ENCODE measurements around the gene LSAMP. TPM values are rescaled to one million over a fixed set of nuclear protein-coding genes. Genes with fewer than 3 reads are reported as not detected.

LSAMP gene
- total RNA-seq, 2 donors from 2014 or later: 1.9 to 5.4 TPM

DNA sequence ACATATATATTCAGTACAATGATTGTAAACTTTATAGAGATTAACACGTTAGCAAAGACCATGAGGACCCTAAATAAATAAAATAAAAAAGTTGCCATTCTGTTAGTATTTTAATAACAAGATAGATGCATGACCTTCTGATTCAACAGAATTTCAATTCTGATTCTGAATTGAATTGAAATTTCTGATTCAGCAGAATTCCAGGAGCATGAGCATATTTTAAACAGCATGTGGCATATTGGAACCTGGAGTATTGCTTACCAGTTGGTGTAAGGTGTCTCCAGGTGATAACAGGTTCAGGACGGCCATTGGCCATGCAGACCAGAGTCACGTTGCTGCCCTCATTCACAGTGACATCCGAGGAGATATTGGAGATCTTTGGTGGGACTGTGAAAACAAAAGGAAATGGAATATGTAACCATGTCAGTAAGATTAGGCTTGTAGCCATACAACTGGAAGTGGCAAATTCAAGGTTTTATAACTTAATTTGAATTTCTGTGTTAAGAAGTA, 426.0 kb downstream of the LSAMP start:
- ATAC-seq (ENCODE audit: insufficient number of reproducible peaks, low FRiP score, low read depth) (no peak), DNase-seq (ENCODE audit: low spot score) (no peak)
- Histone ChIP-seq H3K36me3 (no peaks in the 10 kb centered on the region), H3K27ac (no peak overlapping the region), H3K4me3 (no peak overlapping the region), H3K9me3 (no peaks in the 10 kb centered on the region), H3K4me1 (ENCODE audit: control insufficient read depth in 1 of 2, low read depth in 2 of 2) (no peaks in the 10 kb centered on the region), H3K27me3 (replicated peaks; ENCODE audit: insufficient read depth) (no peaks in the 10 kb centered on the region)
- TF ChIP-seq, protein P1, sequence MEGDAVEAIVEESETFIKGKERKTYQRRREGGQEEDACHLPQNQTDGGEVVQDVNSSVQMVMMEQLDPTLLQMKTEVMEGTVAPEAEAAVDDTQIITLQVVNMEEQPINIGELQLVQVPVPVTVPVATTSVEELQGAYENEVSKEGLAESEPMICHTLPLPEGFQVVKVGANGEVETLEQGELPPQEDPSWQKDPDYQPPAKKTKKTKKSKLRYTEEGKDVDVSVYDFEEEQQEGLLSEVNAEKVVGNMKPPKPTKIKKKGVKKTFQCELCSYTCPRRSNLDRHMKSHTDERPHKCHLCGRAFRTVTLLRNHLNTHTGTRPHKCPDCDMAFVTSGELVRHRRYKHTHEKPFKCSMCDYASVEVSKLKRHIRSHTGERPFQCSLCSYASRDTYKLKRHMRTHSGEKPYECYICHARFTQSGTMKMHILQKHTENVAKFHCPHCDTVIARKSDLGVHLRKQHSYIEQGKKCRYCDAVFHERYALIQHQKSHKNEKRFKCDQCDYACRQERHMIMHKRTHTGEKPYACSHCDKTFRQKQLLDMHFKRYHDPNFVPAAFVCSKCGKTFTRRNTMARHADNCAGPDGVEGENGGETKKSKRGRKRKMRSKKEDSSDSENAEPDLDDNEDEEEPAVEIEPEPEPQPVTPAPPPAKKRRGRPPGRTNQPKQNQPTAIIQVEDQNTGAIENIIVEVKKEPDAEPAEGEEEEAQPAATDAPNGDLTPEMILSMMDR (IDR thresholded peaks at IDR 0.05): no peak

DNA sequence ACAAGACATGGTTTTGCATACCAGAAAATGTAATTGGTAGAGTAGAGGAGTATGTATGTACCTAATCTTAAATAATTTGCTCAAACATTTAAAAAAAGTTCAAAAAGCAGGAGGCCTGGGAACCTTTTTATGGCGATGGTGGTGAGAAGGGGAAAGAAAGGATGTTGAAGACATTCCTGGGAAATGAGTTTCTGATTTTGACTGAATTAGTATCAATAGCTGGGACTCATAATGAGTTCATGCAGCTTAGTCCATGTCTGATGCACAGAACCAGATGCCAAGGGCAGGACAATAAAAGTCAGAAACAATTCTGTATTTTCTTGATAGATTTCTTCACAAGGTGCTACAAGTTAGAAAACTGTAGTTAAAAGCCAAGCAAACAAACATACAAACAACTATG, 426.6 kb downstream of the LSAMP start:
- DNase-seq (ENCODE audit: low spot score): no peak
- H3K27me3 ChIP-seq (replicated peaks; ENCODE audit: insufficient read depth): no peaks in the 10 kb centered on the region
- H3K9me3 ChIP-seq: no peaks in the 10 kb centered on the region
- TF ChIP-seq, protein P1 (IDR thresholded peaks at IDR 0.05): no peak
- H3K36me3 ChIP-seq: no peaks in the 10 kb centered on the region
- H3K27ac ChIP-seq: no peak overlapping the region
- H3K4me3 ChIP-seq: no peak overlapping the region
- ATAC-seq (ENCODE audit: insufficient number of reproducible peaks, low FRiP score, low read depth): no peak
- H3K4me1 ChIP-seq (ENCODE audit: control insufficient read depth in 1 of 2, low read depth in 2 of 2): no peaks in the 10 kb centered on the region

DNA sequence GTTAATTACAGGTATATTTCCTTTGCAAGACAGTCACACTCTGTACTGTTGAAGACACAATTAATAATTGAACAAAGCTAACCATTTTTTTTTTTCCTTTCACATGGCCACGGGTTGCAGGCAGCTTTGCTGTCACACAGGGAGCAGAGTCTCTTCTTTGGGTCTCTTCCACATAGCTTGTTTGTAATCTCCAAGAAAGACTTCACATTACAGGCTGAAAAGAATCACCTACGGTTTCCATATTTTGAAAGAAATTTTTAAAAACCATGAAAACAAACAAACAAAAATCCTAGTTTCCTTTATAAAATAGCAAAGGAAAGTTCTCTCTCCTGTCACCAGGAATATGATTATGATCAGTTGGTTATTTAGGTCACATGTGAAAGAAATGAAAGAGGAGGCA, 429.4 kb downstream of the LSAMP start:
- H3K4me3 ChIP-seq: no peak overlapping the region
- ATAC-seq (ENCODE audit: insufficient number of reproducible peaks, low FRiP score, low read depth): no peak

DNA sequence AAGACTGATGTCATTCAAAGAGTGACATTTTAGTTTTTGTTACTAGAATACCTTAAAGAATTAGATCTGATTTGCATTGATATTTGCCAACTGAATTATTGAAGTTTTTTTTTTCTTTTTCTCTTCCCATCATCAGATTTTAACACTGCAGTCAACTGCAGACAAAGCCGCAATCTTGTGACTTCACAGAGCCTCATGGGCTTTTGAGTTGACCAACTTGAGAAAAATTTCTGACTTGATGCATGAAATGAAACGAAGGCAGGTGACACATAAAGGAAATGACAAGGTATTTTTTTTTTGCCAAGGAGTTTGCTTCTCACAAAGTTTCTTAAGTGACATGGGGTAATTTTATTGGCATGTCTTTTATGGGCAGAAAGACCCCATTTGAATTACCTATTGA, 438.3 kb downstream of the LSAMP start:
- Histone ChIP-seq H3K4me1 (ENCODE audit: control insufficient read depth in 1 of 2, low read depth in 2 of 2) (no peaks in the 10 kb centered on the region), H3K36me3 (no peaks in the 10 kb centered on the region), H3K27me3 (replicated peaks; ENCODE audit: insufficient read depth) (no peaks in the 10 kb centered on the region), H3K9me3 (no peaks in the 10 kb centered on the region), H3K27ac (no peak overlapping the region), H3K4me3 (no peak overlapping the region)
- TF ChIP-seq, protein P1 (IDR thresholded peaks at IDR 0.05): no peak
- DNase-seq (ENCODE audit: low spot score) (no peak), ATAC-seq (ENCODE audit: insufficient number of reproducible peaks, low FRiP score, low read depth) (no peak)

More for the DNA sequence above, 429.4 kb downstream of the LSAMP start:
- Histone ChIP-seq H3K27ac (no peak overlapping the region), H3K36me3 (no peaks in the 10 kb centered on the region), H3K27me3 (replicated peaks; ENCODE audit: insufficient read depth) (no peaks in the 10 kb centered on the region), H3K4me1 (ENCODE audit: control insufficient read depth in 1 of 2, low read depth in 2 of 2) (no peaks in the 10 kb centered on the region), H3K9me3 (no peaks in the 10 kb centered on the region)
- TF ChIP-seq, protein P1 (IDR thresholded peaks at IDR 0.05): no peak
- no peak for DNase-seq (ENCODE audit: low spot score)

DNA sequence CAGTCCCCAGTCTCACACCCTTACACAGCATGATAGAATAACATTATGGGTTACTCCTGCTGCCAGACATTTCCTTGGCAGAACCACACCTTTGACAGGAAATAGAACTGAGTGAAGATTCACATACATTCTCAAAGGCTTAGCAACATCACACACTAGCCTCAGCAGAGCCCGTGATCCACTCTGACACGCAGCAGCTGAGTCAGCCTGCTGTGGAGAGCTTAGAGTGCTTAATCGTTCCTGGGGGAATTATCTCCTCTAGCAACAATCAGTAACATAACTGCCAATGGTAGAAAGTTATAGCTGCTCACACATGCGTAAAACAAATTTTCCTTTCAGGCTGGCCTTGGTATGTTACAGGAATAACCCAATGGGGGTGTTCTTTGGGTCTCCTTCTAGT, 439.9 kb downstream of the LSAMP start:
- no peaks in the 10 kb centered on the region for H3K36me3 ChIP-seq
- TF ChIP-seq, protein P1 (IDR thresholded peaks at IDR 0.05): no peak
- ATAC-seq (ENCODE audit: insufficient number of reproducible peaks, low FRiP score, low read depth) (no peak), DNase-seq (ENCODE audit: low spot score) (no peak)
- no peak overlapping the region for H3K4me3 ChIP-seq
- H3K9me3 ChIP-seq: no peaks in the 10 kb centered on the region
- H3K4me1 ChIP-seq (ENCODE audit: control insufficient read depth in 1 of 2, low read depth in 2 of 2): no peaks in the 10 kb centered on the region
- H3K27ac ChIP-seq: no peak overlapping the region
- no peaks in the 10 kb centered on the region for H3K27me3 ChIP-seq (replicated peaks; ENCODE audit: insufficient read depth)
